Measurements from ENCODE around the gene PICK1. TPM values are rescaled to one million over a fixed set of nuclear protein-coding genes. Genes with fewer than 3 reads are reported as not detected.

Gene PICK1
- total and polyA plus RNA-seq, 2 of the 13 experiments (the other 11 are each of a cell fraction or from before 2014, with no cell fraction given), result 19.3 to 25.3 TPM

- TF ChIP-seq MEIS2 (CRISPR knock-in tag; IDR thresholded peaks at IDR 0.05), result peak; percentile 74; the same call in 1 of the 2 replicates
- peak; percentile 73; the same call in 1 of the 3 replicates for TF ChIP-seq MXI1 (IDR thresholded peaks at IDR 0.05; ENCODE audit: borderline replicate concordance, low read depth, low read length)
- peak; percentile 81; the same call in 1 of the 2 replicates for TF ChIP-seq RFX5 (IDR thresholded peaks at IDR 0.05; ENCODE audit: low read depth, low read length)
- peak; percentile 80 for TF ChIP-seq MXD1 (CRISPR knock-in tag; IDR thresholded peaks at IDR 0.05)
- no peak for TF ChIP-seq ZNF550 (CRISPR knock-in tag; IDR thresholded peaks at IDR 0.05; ENCODE audit: borderline replicate concordance)
- TF ChIP-seq HNRNPK (IDR thresholded peaks at IDR 0.05; ENCODE audit: low read depth, low read length, poor library complexity, severe bottlenecking), result no peak
- peak; percentile 38 for TF ChIP-seq MED1 (CRISPR knock-in tag; IDR thresholded peaks at IDR 0.05)
- TF ChIP-seq PITX1 (CRISPR knock-in tag; IDR thresholded peaks at IDR 0.05), result peak; percentile 67
- TF ChIP-seq MAFF (IDR thresholded peaks at IDR 0.05; ENCODE audit: low read depth, low read length), result no peak
- peak; percentile 98 for TF ChIP-seq GABPB1 (CRISPR knock-in tag; IDR thresholded peaks at IDR 0.05)
- peak; percentile 92 for TF ChIP-seq PHF20 (CRISPR knock-in tag; IDR thresholded peaks at IDR 0.05)
- TF ChIP-seq, protein P1, sequence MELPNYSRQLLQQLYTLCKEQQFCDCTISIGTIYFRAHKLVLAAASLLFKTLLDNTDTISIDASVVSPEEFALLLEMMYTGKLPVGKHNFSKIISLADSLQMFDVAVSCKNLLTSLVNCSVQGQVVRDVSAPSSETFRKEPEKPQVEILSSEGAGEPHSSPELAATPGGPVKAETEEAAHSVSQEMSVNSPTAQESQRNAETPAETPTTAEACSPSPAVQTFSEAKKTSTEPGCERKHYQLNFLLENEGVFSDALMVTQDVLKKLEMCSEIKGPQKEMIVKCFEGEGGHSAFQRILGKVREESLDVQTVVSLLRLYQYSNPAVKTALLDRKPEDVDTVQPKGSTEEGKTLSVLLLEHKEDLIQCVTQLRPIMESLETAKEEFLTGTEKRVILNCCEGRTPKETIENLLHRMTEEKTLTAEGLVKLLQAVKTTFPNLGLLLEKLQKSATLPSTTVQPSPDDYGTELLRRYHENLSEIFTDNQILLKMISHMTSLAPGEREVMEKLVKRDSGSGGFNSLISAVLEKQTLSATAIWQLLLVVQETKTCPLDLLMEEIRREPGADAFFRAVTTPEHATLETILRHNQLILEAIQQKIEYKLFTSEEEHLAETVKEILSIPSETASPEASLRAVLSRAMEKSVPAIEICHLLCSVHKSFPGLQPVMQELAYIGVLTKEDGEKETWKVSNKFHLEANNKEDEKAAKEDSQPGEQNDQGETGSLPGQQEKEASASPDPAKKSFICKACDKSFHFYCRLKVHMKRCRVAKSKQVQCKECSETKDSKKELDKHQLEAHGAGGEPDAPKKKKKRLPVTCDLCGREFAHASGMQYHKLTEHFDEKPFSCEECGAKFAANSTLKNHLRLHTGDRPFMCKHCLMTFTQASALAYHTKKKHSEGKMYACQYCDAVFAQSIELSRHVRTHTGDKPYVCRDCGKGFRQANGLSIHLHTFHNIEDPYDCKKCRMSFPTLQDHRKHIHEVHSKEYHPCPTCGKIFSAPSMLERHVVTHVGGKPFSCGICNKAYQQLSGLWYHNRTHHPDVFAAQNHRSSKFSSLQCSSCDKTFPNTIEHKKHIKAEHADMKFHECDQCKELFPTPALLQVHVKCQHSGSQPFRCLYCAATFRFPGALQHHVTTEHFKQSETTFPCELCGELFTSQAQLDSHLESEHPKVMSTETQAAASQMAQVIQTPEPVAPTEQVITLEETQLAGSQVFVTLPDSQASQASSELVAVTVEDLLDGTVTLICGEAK (IDR thresholded peaks at IDR 0.05), result peak; percentile 63; the same call in 1 of the 2 replicates
- TF ChIP-seq, protein P1 (CRISPR knock-in tag; IDR thresholded peaks at IDR 0.05), result peak; percentile 40; the same call in 1 of the 2 replicates
- TF ChIP-seq, protein P2, sequence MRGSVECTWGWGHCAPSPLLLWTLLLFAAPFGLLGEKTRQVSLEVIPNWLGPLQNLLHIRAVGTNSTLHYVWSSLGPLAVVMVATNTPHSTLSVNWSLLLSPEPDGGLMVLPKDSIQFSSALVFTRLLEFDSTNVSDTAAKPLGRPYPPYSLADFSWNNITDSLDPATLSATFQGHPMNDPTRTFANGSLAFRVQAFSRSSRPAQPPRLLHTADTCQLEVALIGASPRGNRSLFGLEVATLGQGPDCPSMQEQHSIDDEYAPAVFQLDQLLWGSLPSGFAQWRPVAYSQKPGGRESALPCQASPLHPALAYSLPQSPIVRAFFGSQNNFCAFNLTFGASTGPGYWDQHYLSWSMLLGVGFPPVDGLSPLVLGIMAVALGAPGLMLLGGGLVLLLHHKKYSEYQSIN (CRISPR knock-in tag; IDR thresholded peaks at IDR 0.05; ENCODE audit: borderline replicate concordance), result no peak
- TF ChIP-seq ZBTB38 (CRISPR knock-in tag; IDR thresholded peaks at IDR 0.05), result peak; percentile 61; the same call in 1 of the 2 replicates
- peak; percentile 73 for TF ChIP-seq HDAC1 (CRISPR knock-in tag; IDR thresholded peaks at IDR 0.05)
- TF ChIP-seq NONO (IDR thresholded peaks at IDR 0.05), result no peak
- TF ChIP-seq NONO (CRISPR knock-in tag; conservative IDR thresholded peaks at IDR 0.05), result peak; percentile 68; the same call in 1 of the 2 replicates
- TF ChIP-seq EEA1 (CRISPR knock-in tag; IDR thresholded peaks at IDR 0.05; ENCODE audit: borderline replicate concordance), result 0 out of 2 replicates have a peak, but pooled peaks have one; percentile 15
Observed at GRCh38 chr22:38056969-38057891, at the start of gene PICK1 (continued).

Data from HepG2 (cell line).